IgD-negative memory B cell (primary cell): Measurements from ENCODE around the gene RLN3. TPM values are rescaled to one million over a fixed set of nuclear protein-coding genes. Genes with fewer than 3 reads are reported as not detected.
"Not testable (repeated sequence)": the region's sequence is repeated elsewhere in the genome, so short reads cannot be mapped to it uniquely, and the experiment has no call there.

Experiments
- H3K27ac Mint-ChIP-seq, 3 donors: one replicate each; pipeline ENCODE4 v1.8.0; 2020 to 2022; ENCODE audit warnings: mild to moderate bottlenecking in 3 of 3, mixed read lengths in 3 of 3, moderate library complexity in 1 of 3
- H3K27me3 Mint-ChIP-seq: one replicate; pipeline ENCODE4 v1.8.0; 2021; ENCODE audit warnings: mixed read lengths
- H3K36me3 Mint-ChIP-seq: one replicate; pipeline ENCODE4 v1.8.0; 2020; ENCODE audit warnings: mild to moderate bottlenecking, mixed read lengths
- H3K4me1 Mint-ChIP-seq, 3 donors: one replicate each; pipeline ENCODE4 v1.8.0; 2020 to 2022; ENCODE audit warnings: mixed read lengths in 3 of 3, mild to moderate bottlenecking in 1 of 3
- H3K4me3 Mint-ChIP-seq, 4 donors: one replicate each; pipeline ENCODE4 v1.8.0; 2020 to 2022; ENCODE audit warnings: mild to moderate bottlenecking in 4 of 4, mixed read lengths in 4 of 4, moderate library complexity in 3 of 4
- H3K9me3 Mint-ChIP-seq, 3 donors: one replicate each; pipeline ENCODE4 v1.8.0; 2020 to 2021; ENCODE audit warnings: mixed read lengths in 3 of 3, mild to moderate bottlenecking in 1 of 3
- polyA plus RNA-seq: library from polyadenylated mRNA; unstranded; fragments of 300-500 nt; fragmentation: Illumina TruSeq; gene quantifications from one replicate; pipeline ENCODE4 v1.2.3, GENCODE V29; 2021

The RLN3 gene
- polyA plus RNA-seq, 1 donor from 2014 or later = 0.65 TPM

DNA sequence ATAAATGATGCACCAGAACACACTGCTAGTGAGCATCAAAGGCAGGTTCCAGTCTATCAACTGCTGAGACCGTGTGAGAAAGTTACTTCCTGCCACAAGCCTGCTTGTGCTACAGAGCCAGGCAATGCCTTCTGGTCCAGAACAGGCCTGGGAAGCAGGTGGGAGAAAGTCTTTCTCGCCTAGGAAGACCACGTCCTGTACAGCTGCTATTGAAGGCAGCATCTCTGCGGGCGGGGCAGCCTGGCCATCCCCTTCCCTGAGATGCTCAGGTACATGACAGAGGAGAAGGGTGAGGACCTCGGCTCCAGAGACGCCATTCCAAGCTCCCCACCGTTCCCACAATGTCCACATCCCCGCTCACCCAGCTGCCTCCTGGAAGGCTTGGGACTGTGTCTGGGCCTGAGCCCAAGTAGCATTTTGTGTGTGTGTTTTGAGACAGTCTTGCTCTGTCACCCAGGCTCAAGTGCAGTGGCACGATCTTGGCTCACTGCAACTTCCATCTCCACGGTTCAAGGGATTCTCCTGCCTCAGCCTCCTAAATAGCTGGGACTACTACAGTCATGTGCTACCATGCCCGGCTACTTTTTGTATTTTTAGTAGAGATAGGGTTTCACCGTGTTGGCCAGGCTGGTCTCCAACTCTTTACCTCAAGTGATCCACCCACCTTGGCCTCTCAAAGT lies 25.2 kb upstream of the RLN3 start:
- peaks cover 6% of the 10 kb centered on the region for H3K36me3 Mint-ChIP-seq
- H3K27me3 Mint-ChIP-seq = no peaks in the 10 kb centered on the region
- H3K27ac Mint-ChIP-seq = peak overlapping the region; percentile 94 to 98 (median 97)
- no peaks in the 10 kb centered on the region for H3K9me3 Mint-ChIP-seq
- H3K4me3 Mint-ChIP-seq = peak overlapping the region; percentile 66 to 96 (median 85)
- H3K4me1 Mint-ChIP-seq = peaks cover 35 to 40% (median 37%) of the 10 kb centered on the region in 3 donors

DNA sequence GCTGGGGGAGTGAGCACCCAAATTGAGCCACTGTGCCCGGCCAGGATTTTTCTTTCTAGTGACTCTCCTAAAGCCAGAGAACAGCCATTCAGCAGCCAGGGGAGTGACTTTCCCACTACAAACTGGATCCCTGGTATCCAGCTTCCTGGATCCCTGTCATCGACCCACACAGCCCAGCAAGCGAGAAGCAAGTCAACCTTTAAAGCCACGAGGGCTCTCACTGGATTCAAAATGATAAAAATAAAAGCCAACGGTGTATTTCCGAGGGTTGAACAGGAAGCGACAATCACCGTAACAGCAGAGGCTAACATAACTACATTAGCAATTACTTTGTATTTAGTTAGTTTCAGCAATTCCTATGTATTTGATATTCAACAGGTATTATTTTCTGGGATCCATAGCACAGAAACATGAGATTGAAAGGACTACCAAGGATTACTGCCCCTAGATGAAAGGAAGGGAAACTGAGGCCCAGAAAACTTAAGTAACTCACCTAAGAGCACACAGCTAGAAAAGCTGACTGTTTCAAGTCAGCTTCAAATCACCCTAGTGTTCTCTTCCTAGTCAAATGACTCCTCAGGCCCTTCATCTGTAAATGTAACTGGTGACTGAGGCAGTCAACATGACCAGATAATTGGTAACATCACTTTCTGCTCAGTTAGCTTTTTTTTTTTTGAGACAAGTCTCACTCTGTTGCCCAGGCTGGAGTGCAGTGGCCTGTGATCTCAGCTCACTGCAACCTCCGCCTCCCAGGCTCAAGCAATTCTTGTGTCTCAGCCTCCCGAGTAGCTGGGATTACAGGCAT lies 24.5 kb upstream of the RLN3 start:
- Mint-ChIP-seq H3K27ac (peak overlapping the region; percentile 95 to 98 (median 97)), H3K9me3 (no peaks in the 10 kb centered on the region), H3K27me3 (no peaks in the 10 kb centered on the region), H3K36me3 (peaks cover 3% of the 10 kb centered on the region), H3K4me3 (peak overlapping the region; percentile 66 to 96 (median 85)), H3K4me1 (peaks cover 35 to 42% (median 37%) of the 10 kb centered on the region in 3 donors)

DNA sequence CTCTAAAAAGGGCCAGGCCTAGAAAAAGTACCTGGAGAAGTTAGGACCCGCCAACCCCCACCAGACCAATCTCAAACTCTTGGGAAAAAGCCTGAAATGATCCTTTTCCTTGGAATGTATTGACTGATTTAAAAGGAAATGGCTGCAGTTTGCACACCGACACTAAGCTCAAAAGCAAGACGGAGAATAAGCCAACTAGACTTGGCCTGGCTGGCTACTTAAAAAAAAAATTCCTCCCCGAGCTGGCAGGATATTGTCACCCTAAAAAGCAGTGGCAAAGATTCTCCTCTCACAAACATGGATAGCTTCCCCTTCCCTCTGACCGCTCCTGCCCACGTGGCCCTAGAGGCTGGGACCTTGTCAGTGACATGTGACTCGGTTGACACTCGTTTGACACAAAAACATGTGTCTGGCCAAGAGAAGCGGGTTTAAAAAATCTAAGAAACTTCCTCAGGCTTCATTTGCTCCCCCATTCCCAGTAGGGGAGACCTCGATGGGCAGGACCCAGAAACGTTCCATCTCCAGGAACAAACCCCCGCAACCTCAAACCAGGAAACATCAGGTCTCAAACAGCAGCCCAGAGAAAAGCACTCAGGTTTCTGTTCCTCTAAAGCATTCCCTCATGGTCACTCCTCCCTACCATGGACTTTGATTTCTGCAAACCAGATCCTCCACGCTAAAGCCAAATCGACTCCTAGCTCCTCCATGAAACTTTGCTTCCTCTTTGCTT lies 23.2 kb upstream of the RLN3 start:
- Mint-ChIP-seq H3K27me3 (no peaks in the 10 kb centered on the region), H3K36me3 (peaks cover 1% of the 10 kb centered on the region), H3K9me3 (no peaks in the 10 kb centered on the region), H3K27ac (peak overlapping the region; percentile 95 to 99 (median 98)), H3K4me1 (peaks cover 30 to 43% (median 33%) of the 10 kb centered on the region in 3 donors), H3K4me3 (peak overlapping the region; percentile 75 to 96 (median 93))

DNA sequence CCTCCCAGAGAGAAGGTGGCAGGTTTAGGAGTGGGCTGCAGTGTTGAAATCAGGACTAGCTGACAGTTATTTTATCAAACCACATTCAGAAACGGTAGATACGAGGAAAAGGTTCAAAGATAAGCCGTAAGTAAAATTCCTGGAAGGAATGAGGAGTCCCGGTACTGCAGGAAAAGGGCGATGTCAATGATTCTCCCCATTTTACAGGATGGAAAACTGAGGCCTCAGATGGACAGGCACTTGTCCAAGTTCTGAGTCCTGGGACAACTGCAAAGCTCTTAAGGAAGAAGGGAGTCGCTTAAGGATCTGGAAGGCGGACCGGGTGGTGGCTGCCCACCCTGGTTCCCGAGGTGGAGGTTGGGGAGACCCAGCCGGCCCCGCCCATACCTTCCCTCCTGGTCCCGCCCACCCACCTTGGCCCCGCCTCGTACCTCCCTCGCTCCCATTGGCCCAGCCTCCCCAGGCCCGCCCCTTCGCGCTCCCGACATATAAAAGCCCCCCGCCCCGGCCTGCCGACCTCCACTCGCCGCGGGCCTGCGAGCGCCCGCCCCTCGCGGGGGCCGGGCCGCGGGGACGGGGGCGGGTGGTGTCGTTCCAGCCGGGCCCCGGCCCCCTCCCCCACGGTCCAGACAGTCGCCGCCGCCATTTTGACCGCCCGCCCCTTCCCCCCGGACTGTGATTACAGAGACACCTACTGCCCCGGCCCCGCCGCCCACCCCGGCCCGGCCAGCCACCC lies 22.4 kb upstream of the RLN3 start:
- Mint-ChIP-seq H3K27me3 (no peaks in the 10 kb centered on the region), H3K36me3 (peaks cover 1% of the 10 kb centered on the region), H3K9me3 (no peaks in the 10 kb centered on the region), H3K27ac (peak overlapping the region; percentile 98 to 100 (median 99)), H3K4me1 (peaks cover 30 to 40% (median 33%) of the 10 kb centered on the region in 3 donors), H3K4me3 (peak overlapping the region; percentile 75 to 96 (median 95))

DNA sequence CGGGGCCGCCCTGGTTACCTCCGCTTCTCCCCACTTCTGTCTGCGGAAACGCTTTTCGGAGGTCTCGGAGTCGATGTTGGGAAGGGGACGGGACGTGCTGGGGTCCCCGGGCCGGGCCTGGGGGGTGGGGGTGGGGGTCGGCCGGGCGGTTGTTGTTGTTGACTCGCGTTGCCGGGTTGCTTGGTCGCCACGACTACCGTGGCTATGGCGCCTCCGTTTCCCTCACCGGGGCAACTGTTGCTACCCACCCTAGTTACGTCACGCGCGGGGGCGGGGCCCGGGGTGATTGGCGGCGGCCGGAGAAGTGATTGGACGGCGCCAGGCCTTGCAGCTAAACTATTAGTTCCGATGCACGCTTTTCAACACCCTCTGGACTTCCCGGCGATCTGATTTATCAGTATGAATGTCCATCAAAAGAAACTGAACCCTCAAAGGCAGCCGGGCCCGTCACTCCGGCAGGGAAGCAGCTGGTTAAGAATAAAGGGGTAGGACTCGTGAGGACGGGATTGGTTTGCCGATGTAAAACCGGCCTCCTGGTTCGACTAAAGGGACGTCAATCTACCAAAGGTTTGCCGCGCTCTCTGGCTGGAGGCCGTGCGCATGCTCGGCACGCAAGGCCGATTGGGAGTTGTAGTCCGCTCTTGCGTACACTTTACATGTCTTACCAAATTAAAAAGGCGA lies 21.7 kb upstream of the RLN3 start, which contains the start of gene RFX1:
RFX1 (minus strand) TSS at position 236 of the 681 bp plus-strand sequence. CDS start 12,477 bp downstream, outside the sequence.
- Mint-ChIP-seq H3K4me3 (peak within 1 kb of the TSS; percentile 95 to 96 (median 95)), H3K27ac (peak within 1 kb of the TSS; percentile 98 to 100 (median 99)), H3K4me1 (peaks cover 25 to 33% (median 33%) of the 10 kb centered on the region in 3 donors), H3K36me3 (peaks cover 1% of the 10 kb centered on the region), H3K27me3 (no peaks in the 10 kb centered on the region), H3K9me3 (no peaks in the 10 kb centered on the region)

DNA sequence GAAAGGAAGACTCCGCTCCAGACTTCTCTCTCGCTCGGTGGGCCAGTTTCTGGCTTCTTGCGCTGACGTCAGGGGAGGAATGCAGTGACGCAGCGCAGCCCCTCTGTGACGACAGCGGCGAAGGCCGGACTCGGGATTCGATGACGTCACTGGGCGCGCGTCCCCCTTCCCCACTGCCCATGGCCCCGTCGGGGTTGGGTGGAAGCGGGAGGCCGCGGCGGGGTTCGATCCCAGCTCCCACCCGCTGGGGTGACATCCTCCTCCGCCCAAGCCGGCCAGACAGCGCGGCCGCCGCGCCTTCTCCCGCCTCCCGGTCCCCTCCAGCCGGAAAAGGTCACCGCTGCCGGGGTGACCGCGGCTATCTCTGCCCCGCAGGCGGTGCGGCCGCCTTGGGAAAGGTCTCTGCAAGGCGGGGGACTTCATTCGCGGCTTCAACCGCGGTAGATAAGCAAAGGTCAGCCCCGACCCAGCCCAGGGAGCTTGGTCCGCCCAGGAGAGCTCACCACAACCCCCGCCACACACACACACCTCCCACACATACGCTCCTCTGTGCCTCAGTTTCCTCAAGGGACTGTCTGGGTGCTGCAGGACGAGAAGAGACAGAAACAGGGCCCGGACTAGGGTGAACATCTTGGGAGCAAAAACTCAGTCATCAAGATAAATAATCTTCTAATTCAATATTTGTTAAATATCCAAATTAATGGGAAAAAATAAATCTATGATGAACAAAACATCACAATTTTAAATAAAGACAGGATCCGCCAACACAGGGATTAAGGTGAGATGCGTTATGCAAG lies 21.0 kb upstream of the RLN3 start:
- peak overlapping the region; percentile 98 to 100 (median 99) for H3K27ac Mint-ChIP-seq
- H3K4me3 Mint-ChIP-seq = peak overlapping the region; percentile 87 to 95 (median 95)
- peaks cover 1% of the 10 kb centered on the region for H3K36me3 Mint-ChIP-seq
- peaks cover 23 to 33% (median 32%) of the 10 kb centered on the region in 3 donors for H3K4me1 Mint-ChIP-seq
- H3K27me3 Mint-ChIP-seq = no peaks in the 10 kb centered on the region
- no peaks in the 10 kb centered on the region for H3K9me3 Mint-ChIP-seq

DNA sequence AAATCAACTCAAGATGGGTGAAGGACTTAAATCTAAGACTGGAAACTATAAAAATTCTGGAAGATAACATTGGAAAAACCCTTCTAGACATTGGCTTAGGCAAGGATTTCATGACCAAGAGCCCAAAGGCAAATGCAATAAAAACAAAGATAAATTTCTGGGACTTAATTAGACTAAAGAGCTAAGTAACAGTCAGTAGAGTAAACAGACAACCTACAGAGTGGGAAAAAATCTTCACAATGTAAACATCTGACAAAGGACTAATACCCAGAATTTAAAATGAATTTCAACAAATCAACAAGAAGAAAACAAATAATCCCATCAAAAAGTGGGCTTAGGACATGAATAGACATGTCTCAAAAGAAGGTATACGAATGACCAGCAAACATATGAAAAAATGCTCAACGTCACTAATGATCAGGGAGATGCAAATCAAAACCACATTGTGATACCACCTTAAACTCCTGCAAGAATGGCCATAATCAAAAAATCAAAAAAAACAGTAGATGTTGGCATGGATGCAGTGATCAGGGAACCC lies 15.5 kb upstream of the RLN3 start:
- peaks cover 1% of the 10 kb centered on the region for H3K36me3 Mint-ChIP-seq
- H3K4me3 Mint-ChIP-seq = peak overlapping the region in 1 of 4 donors; percentile 74
- H3K4me1 Mint-ChIP-seq = peaks cover 15 to 20% (median 15%) of the 10 kb centered on the region in 3 donors
- no peaks in the 10 kb centered on the region for H3K27me3 Mint-ChIP-seq
- H3K9me3 Mint-ChIP-seq = peaks cover 0 to 4% (median 0%) of the 10 kb centered on the region in 3 donors
- H3K27ac Mint-ChIP-seq = peak overlapping the region in 1 of 3 donors; percentile 19

DNA sequence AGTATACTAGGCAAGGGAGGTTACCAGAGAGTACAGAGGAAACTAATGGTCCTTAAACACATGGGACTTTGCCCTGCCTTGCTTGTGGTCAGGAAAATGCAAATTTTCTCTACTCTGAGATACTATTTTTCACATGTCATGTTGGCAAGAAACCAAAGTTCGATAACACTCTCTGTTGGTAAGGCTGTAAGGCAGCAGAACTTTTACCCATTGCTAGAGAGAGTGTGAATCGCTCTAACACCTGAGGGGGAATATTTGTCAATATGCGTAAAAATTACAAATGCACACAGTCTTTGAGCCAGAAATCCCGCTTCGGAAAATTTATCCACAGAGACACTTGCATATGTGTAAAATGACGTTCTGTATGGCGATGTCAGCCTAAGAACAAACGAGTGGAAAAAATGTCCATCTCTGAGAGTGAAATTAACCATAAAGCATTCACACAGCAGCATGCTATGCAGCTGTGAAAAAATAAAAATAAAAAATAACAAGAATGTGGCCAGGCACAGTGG lies 12.4 kb upstream of the RLN3 start:
- Mint-ChIP-seq H3K4me3 (peak overlapping the region; percentile 34 to 83 (median 71)), H3K27me3 (no peaks in the 10 kb centered on the region), H3K9me3 (peaks cover 0 to 4% (median 0%) of the 10 kb centered on the region in 3 donors), H3K4me1 (peaks cover 26 to 29% (median 26%) of the 10 kb centered on the region in 3 donors), H3K27ac (peak overlapping the region; percentile 48 to 79 (median 73)), H3K36me3 (no peaks in the 10 kb centered on the region)

DNA sequence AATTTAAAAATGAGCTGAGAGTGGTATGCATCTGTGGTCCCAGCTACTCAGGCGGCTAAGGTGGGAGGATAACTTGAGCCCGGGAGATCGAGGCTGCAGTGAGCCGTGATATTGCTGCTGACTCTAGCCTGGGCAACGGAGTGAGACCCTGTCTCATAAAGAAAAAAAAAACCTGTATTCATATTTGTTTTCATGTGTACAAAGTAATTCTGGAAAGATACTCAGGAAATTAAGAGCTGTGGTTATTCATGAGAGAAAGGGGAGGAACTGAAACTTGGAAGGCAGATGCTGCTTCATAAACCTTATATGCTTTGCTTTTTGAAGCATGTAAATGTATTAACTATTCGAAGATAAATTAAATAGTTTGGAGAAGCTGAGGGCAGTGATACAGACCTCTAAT lies 8.8 kb upstream of the RLN3 start:
- H3K4me3 Mint-ChIP-seq = peak overlapping the region; percentile 57 to 92 (median 80)
- peak overlapping the region; percentile 66 to 86 (median 75) for H3K27ac Mint-ChIP-seq
- H3K9me3 Mint-ChIP-seq = no peaks in the 10 kb centered on the region
- no peaks in the 10 kb centered on the region for H3K27me3 Mint-ChIP-seq
- H3K4me1 Mint-ChIP-seq = peaks cover 17 to 31% (median 26%) of the 10 kb centered on the region in 3 donors
- H3K36me3 Mint-ChIP-seq = no peaks in the 10 kb centered on the region

DNA sequence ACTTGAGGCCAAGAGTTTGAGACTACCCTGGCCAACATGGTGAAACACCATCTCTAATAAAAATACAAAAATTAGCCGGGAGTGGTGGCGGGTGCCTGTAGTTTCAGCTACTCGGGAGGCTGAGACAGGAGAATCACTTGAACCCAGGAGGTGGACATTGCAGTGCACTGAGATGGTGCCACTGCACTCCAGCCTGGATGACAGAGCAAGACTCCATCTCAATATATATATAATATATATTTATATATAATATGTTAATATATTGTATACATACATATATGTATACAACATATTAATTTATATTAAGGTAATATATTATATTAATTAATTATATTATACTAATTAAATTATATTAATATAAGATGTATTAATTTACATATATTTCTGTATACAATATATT lies 8.2 kb upstream of the RLN3 start:
- peak overlapping the region in 3 of 4 donors; percentile 57 to 86 (median 77) for H3K4me3 Mint-ChIP-seq
- H3K4me1 Mint-ChIP-seq = peaks cover 17 to 26% (median 22%) of the 10 kb centered on the region in 3 donors
- peak overlapping the region in 2 of 3 donors; percentile 66 to 75 for H3K27ac Mint-ChIP-seq
- H3K36me3 Mint-ChIP-seq, H3K9me3 Mint-ChIP-seq, H3K27me3 Mint-ChIP-seq: not testable (repeated sequence)

DNA sequence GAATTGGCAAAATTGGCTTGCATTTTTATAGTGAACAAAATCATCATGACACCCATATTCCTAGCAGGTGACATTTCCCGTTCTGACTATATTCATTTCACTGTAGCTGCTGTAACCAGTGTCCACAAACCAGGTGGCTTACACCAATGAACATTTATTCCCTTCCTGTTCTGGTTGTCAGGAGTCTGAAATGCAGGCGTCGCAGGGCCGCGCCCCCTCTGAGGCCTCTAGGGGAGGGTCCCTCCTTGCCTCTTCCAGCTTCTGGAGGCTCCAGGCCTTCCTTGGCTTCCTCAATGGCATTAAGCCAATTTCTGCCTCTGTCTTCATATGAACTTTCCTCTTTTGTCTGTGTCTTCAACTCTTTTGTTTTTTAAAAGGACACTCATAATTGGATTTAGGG lies 6.5 kb upstream of the RLN3 start:
- peaks cover 11 to 23% (median 18%) of the 10 kb centered on the region in 3 donors for H3K4me1 Mint-ChIP-seq
- no peak overlapping the region for H3K4me3 Mint-ChIP-seq
- H3K9me3 Mint-ChIP-seq = no peaks in the 10 kb centered on the region
- no peaks in the 10 kb centered on the region for H3K27me3 Mint-ChIP-seq
- no peaks in the 10 kb centered on the region for H3K36me3 Mint-ChIP-seq
- H3K27ac Mint-ChIP-seq = no peak overlapping the region

DNA sequence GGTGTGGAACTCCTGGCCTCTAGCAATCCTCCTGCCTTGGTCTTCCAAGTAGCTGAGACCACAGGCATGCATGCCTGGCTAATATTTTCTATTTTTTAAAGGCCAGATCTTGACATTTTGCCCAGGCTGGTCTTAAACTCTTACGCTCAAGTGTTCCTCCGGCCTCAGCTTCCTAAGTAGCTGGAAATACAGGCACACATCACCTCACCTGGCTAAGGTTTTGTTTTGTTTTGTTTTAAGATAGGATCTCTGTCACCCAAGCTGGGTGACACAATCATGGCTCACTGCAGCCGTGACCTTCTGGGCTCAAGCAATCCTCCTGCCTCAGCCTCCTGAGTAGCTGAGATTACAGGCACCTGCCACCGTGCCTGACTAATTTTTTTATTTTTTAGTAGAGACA lies 5.5 kb upstream of the RLN3 start:
- Mint-ChIP-seq H3K4me3 (no peak overlapping the region), H3K27me3 (no peaks in the 10 kb centered on the region), H3K27ac (no peak overlapping the region), H3K9me3 (no peaks in the 10 kb centered on the region), H3K4me1 (peaks cover 11 to 23% (median 18%) of the 10 kb centered on the region in 3 donors), H3K36me3 (no peaks in the 10 kb centered on the region)
